HG02884 (cell line): Measurements from ENCODE around the gene EMP3.
"Not testable (repeated sequence)": the region's sequence is repeated elsewhere in the genome, so short reads cannot be mapped to it uniquely, and the experiment has no call there.

Source experiments
- ATAC-seq: cut with Tn5 transposase; IDR thresholded peaks from one replicate; pipeline ENCODE4 v1.9.1; 2021; ENCODE audit warnings: mild to moderate bottlenecking, moderate library complexity; ENCODE audit not compliant: unreplicated experiment

Gene EMP3

GRCh38 chr19:48371367-48371766, 46.0 kb downstream of the EMP3 start:
- no peak for ATAC-seq

- ATAC-seq, result not testable (repeated sequence)
Observed at GRCh38 chr19:48371771-48372170, 46.4 kb downstream of the EMP3 start.

GRCh38 chr19:48372904-48373303, 47.6 kb downstream of the EMP3 start:
- ATAC-seq, result no peak

GRCh38 chr19:48373567-48373966, 48.2 kb downstream of the EMP3 start:
- no peak for ATAC-seq

- ATAC-seq, result no peak
Observed at GRCh38 chr19:48378194-48378570, 52.8 kb downstream of the EMP3 start.

- ATAC-seq, result no peak
Observed at GRCh38 chr19:48379058-48379457, 53.7 kb downstream of the EMP3 start.
